Spinal cord (tissue), 10 donors: ENCODE data around the gene LAMP5. TPM values are rescaled to one million over a fixed set of nuclear protein-coding genes. Genes with fewer than 3 reads are reported as not detected.

Experiments used
- DNase-seq, 6 donors: peaks; one replicate each; pipeline versions ENCODE4 v3.0.0 to v3.0.0-alpha.2; 2013 to 2015; ENCODE audit warnings: low spot score in 6 of 6, low read depth in 4 of 6
- H3K27ac ChIP-seq: one replicate; pipeline ENCODE4 v1.5.1; 2013; ENCODE audit warnings: low read depth, low read length, control low read depth
- H3K27me3 ChIP-seq: one replicate; pipeline ENCODE4 v1.6.1; 2013; ENCODE audit warnings: low read length; ENCODE audit not compliant: control insufficient read depth, insufficient read depth
- H3K36me3 ChIP-seq: one replicate; pipeline ENCODE4 v1.6.1; 2013; ENCODE audit warnings: low read length; ENCODE audit not compliant: control insufficient read depth, insufficient read depth
- H3K4me1 ChIP-seq: one replicate; pipeline ENCODE4 v1.6.1; 2013; ENCODE audit warnings: low read length; ENCODE audit not compliant: control insufficient read depth, insufficient read depth
- H3K4me3 ChIP-seq: one replicate; pipeline ENCODE4 v1.5.1; 2013; ENCODE audit warnings: low read depth, low read length, control low read depth
- H3K9me3 ChIP-seq: one replicate; pipeline ENCODE4 v1.6.1; 2013; ENCODE audit warnings: low read length; ENCODE audit not compliant: control insufficient read depth, insufficient read depth
- WGBS: methylation state at CpG from one replicate; pipeline ENCODE4 v1.1.5; 2013; ENCODE audit warnings: missing lambda C conversion rate; ENCODE audit not compliant: insufficient coverage; 5-methylcytosine and 5-hydroxymethylcytosine counted together
- polyA plus RNA-seq, 2 donors: library from polyadenylated mRNA; unstranded; fragments of 120-200 nt; gene quantifications; one replicate each; pipeline ENCODE4 v1.2.1, GENCODE V29; 2013; ENCODE audit not compliant: insufficient read length in 2 of 2
- total RNA-seq, 2 donors: library from RNA; depleted of rRNA in 1 of 2; stranded (reverse); fragments of 120-200 nt in 1 of 2; fragments of >200 nt in 1 of 2; gene quantifications; one replicate each; pipeline versions ENCODE4 v1.2.3 to v1.2.4, GENCODE V29; 2013 to 2014
- donor health status: healthy.

LAMP5 gene
- total and polyA plus RNA-seq, 4 donors, result 27.4 to 90.7 (median 70.6) TPM

- no peaks in the 10 kb centered on the region for H3K27me3 ChIP-seq
- H3K4me3 ChIP-seq, result no peak overlapping the region
- DNase-seq, result no peak
- no peaks in the 10 kb centered on the region for H3K36me3 ChIP-seq
- no peaks in the 10 kb centered on the region for H3K4me1 ChIP-seq
- WGBS, result 94% methylated on average over 3 of the region's 3 CpGs
- no peaks in the 10 kb centered on the region for H3K9me3 ChIP-seq
- no peak overlapping the region for H3K27ac ChIP-seq
Observed at GRCh38 chr20:9496155-9496554, 18.2 kb upstream of the LAMP5 start.

GRCh38 chr20:9498322-9498721 is 16.1 kb upstream of the LAMP5 start:
- H3K27me3 ChIP-seq, result no peaks in the 10 kb centered on the region

DNA sequence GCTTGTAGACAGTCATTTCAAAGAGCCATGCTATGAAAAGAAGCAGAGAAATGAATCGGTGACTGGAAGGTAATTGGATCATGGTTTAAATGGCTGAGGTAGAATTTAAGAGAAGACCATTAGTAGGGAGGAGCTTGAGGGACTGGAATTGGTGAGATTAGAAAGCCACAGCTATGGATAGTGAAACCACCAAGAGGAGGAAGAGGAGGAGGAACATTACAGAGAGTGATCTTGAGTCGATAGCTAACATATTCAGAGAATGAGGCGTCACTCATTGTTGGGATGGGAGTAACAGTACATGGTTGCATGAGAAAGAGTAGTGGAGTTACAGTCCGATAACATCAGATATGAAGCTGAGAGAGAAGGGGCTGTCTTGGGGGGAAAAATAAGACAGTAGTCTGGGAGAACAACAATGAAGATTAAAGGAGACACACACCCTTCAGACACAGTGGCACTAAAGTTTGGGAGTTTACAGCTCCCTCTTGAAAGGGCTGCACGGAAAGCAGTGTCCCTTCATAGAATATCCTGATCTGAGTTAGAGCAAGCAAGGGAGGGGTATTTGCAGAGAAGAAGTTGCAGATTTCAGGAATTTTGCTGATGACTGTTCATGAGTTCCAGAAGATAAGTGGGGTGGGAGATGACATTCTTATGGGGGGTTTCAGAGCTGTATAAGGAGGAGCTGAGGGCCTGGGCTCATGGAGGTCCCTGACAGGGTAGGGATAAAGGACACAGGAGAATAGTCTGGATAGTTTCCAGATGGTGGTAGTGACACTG is 15.1 kb upstream of the LAMP5 start:
- no peak overlapping the region for H3K4me3 ChIP-seq
- H3K27me3 ChIP-seq, result no peaks in the 10 kb centered on the region
- no peaks in the 10 kb centered on the region for H3K36me3 ChIP-seq
- DNase-seq, result no peak
- WGBS, result 84% methylated on average over 5 of the region's 5 CpGs
- H3K9me3 ChIP-seq, result no peaks in the 10 kb centered on the region
- no peak overlapping the region for H3K27ac ChIP-seq
- no peaks in the 10 kb centered on the region for H3K4me1 ChIP-seq

More at GRCh38 chr20:9498322-9498721, 16.1 kb upstream of the LAMP5 start:
- Histone ChIP-seq H3K27ac (no peak overlapping the region), H3K9me3 (no peaks in the 10 kb centered on the region), H3K4me1 (no peaks in the 10 kb centered on the region), H3K4me3 (no peak overlapping the region), H3K36me3 (no peaks in the 10 kb centered on the region)
- 100% methylated on average over 2 of the region's 4 CpGs for WGBS
- DNase-seq, result no peak

DNA sequence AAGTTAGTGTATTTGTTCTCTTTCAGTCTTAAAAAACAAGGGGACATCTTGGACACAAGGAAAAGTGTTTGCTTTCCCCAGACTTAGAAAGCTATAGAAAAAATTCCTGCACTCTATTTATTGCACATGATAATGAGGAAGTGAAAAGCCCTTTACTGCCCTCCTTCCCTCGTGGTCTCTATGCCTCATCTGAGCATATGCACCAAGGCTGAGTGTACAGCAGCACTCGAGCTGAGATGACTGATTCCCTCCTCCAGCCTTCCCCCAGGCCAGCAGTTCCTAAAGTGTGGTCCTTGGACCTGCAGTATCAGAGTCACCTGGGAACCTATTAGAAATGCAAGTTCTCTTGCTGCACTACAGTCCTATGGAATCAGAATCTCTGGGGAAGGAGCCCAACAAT is 14.3 kb upstream of the LAMP5 start:
- 23% methylated on average over 2 of the region's 2 CpGs for WGBS
- Histone ChIP-seq H3K9me3 (no peaks in the 10 kb centered on the region), H3K36me3 (no peaks in the 10 kb centered on the region), H3K4me3 (no peak overlapping the region), H3K27ac (no peak overlapping the region), H3K27me3 (no peaks in the 10 kb centered on the region), H3K4me1 (no peaks in the 10 kb centered on the region)
- DNase-seq, result no peak

- Histone ChIP-seq H3K4me3 (no peak overlapping the region), H3K27ac (no peak overlapping the region), H3K9me3 (no peaks in the 10 kb centered on the region), H3K36me3 (no peaks in the 10 kb centered on the region), H3K4me1 (peaks cover 6% of the 10 kb centered on the region), H3K27me3 (peaks cover 13% of the 10 kb centered on the region)
- no CpG with 5 or more reads among the region's 2 CpGs for WGBS
- DNase-seq, result no peak
Observed at GRCh38 chr20:9501473-9501872, 12.9 kb upstream of the LAMP5 start.

GRCh38 chr20:9503526-9504245 is 10.7 kb upstream of the LAMP5 start:
- peak in 2 of 6 donors; percentile 43 to 83 for DNase-seq
- WGBS, result 11% methylated on average over 4 of the region's 9 CpGs
- peaks cover 35% of the 10 kb centered on the region for H3K27me3 ChIP-seq
- no peaks in the 10 kb centered on the region for H3K9me3 ChIP-seq
- H3K36me3 ChIP-seq, result no peaks in the 10 kb centered on the region
- H3K4me3 ChIP-seq, result no peak overlapping the region
- H3K4me1 ChIP-seq, result peaks cover 29% of the 10 kb centered on the region
- no peak overlapping the region for H3K27ac ChIP-seq

DNA sequence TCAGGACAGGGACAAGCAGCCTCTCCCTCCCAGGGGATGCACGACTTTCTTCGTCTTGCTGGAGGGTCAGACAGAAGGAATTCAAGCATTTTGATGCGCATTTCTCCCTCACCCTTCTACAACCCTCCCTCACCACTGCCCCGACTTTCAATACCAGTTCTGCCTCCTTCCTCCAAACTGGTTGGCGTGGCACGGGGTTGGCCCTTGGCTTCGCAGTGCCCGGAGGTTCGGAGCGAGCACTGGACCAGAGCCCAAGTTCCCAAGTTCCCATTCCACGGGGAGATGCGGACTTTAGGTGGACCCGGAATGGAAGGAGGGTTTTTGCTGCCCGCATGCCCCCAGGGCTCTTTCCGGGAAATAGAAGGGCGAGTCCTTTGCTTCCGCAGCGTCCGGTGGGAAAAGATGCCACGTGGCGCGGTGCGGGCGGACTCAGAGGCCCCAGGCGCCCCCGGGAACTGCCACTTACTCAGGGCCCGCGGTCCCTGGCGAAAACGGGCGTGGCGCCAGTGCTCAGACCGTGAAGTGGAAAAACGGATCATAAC is 8.0 kb upstream of the LAMP5 start:
- Histone ChIP-seq H3K27ac (no peak overlapping the region), H3K9me3 (no peaks in the 10 kb centered on the region), H3K27me3 (peaks cover 44% of the 10 kb centered on the region), H3K4me1 (peaks cover 32% of the 10 kb centered on the region), H3K36me3 (no peaks in the 10 kb centered on the region), H3K4me3 (peak overlapping the region; percentile 16)
- WGBS, result 19% methylated on average over 29 of the region's 34 CpGs
- peak in 1 of 6 donors; percentile 42 for DNase-seq

DNA sequence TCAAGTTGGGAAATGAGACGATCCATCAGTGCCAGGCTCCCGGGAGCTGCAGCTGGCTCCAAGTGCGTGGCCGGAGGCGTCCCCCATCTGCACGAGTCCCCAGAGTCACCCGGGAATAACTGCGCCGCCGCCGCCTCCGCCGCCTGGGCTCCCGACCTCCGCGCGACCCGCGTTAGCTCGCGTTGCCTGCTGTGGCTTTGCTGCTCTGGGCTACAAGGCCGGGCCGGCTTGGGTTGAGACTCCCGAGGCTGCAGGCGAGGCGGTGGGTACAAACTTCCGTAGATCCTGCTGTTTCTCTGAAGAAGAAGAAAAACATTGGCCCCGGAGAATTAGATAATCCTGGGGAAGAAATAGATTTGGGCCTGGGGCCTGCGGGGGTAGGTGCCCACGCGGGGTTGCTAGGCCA is 7.4 kb upstream of the LAMP5 start:
- WGBS, result 2% methylated on average over 31 of the region's 31 CpGs
- H3K4me1 ChIP-seq, result peaks cover 32% of the 10 kb centered on the region
- H3K27me3 ChIP-seq, result peaks cover 44% of the 10 kb centered on the region
- peak in 2 of 6 donors; percentile 44 to 85 for DNase-seq
- peak overlapping the region; percentile 16 for H3K4me3 ChIP-seq
- no peaks in the 10 kb centered on the region for H3K9me3 ChIP-seq
- no peaks in the 10 kb centered on the region for H3K36me3 ChIP-seq
- H3K27ac ChIP-seq, result no peak overlapping the region

DNA sequence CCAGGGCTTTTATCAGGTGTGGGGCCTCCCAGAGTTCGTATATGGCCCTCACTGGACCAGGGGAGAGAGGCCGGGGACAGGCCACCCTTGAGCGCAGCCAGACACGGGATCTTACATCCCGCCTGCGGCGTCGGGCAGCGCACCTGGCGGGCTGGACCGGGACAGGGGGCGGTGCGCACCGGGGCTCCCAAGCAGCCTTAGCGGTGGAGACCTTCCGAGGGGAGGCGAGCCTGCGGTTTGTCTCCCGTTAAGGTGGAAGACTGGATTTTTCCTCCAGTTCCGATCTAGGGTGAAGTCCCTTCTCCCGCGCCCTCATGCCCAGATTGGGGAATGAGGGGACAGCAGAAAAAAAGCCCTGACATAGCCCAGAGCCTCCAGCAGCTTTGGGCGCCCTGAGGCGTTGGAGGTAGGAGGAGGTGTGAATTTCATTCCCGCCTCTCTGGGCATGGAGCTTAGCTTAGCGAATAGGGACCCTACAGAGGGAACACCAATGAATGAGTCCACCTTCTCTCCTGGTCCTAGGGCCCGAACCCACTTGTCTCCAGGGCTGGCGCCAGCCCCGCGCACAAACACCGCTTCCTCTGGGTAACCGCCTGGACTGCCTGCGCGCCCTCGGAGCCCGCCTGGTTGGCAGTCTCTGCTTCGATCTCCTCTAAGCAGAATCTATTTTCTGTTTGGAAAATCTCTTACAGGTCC is 6.7 kb upstream of the LAMP5 start:
- peak in 1 of 6 donors; percentile 52 for DNase-seq
- no peak overlapping the region for H3K27ac ChIP-seq
- H3K27me3 ChIP-seq, result peaks cover 44% of the 10 kb centered on the region
- H3K4me1 ChIP-seq, result peaks cover 32% of the 10 kb centered on the region
- WGBS, result 26% methylated on average over 36 of the region's 37 CpGs
- H3K4me3 ChIP-seq, result peak overlapping the region; percentile 5
- H3K9me3 ChIP-seq, result no peaks in the 10 kb centered on the region
- no peaks in the 10 kb centered on the region for H3K36me3 ChIP-seq
